K562 (cell line): ENCODE results near the gene NCCRP1. TPM values are rescaled to one million over a fixed set of nuclear protein-coding genes. Genes with fewer than 3 reads are reported as not detected.
"Not testable (repeated sequence)": the region's sequence is repeated elsewhere in the genome, so short reads cannot be mapped to it uniquely, and the experiment has no call there.

Experiments used
- ATAC-seq: fragments of 200-7000 bp; cut with Tn5 transposase; 3 replicates; pipeline ENCODE4 v1.9.1; 2020; ENCODE audit warnings: moderate library complexity
- BruUV-seq: library from RNA; stranded (reverse); fragments of 400-500 nt; replicated peaks from 2 replicates; lab custom pipeline; 2021; lab: Mats Ljungman, UMichigan
- CTCF ChIA-PET: fragments of 300-600 bp; formaldehyde crosslinking; extraction: SDS; loops from one replicate; lab custom pipeline; 2021; ENCODE audit warnings: low intra/inter-chr PET ratio; lab: Yijun Ruan, JAX
- POLR2A ChIA-PET: fragments of 300-600, 350-650 bp; sonication (Branson Sonifier 250); formaldehyde crosslinking; extraction: SDS; loops from one replicate; lab custom pipeline; 2021; ENCODE audit warnings: antibody characterized with exemption, inconsistent platforms; lab: Yijun Ruan, JAX
- DNase-seq, 4 experiments: peaks; one replicate each; pipeline versions ENCODE4 v3.0.0 to v3.0.0-alpha.2; 2011 to 2018; ENCODE audit warnings: low spot score in 3 of 4, mixed read lengths in 3 of 4; ENCODE audit errors: extremely low read depth in 1 of 4
- FAIRE-seq: peaks from 2 replicates; lab custom pipeline; 2011; peaks lifted over from hg19 to GRCh38; lab: Jason Lieb, UNC
- H2AFZ ChIP-seq: 2 replicates; pipeline ENCODE4 v1.6.0; 2011; ENCODE audit warnings: low read depth, low read length, control low read depth, inconsistent platforms
- H3K27ac ChIP-seq: fragments of 200-600 bp; 3 replicates; pipeline ENCODE4 v1.8.0; 2011; ENCODE audit warnings: low read depth, mild to moderate bottlenecking, control low read depth, inconsistent platforms, low read length, moderate library complexity, mixed read lengths; ENCODE audit errors: extremely low read depth
- H3K27me3 ChIP-seq, 2 experiments: fragments of 300-600 bp in 1 of 2; 2 replicates in 1 of 2; 3 replicates in 1 of 2; pipeline versions ENCODE4 v1.6.0 to v1.8.0; 2011; ENCODE audit warnings: inconsistent platforms in 2 of 2, low read length in 2 of 2, mild to moderate bottlenecking in 1 of 2, mixed read lengths in 1 of 2, moderate library complexity in 1 of 2; ENCODE audit not compliant: control insufficient read depth in 2 of 2, insufficient read depth in 2 of 2
- H3K36me3 ChIP-seq: fragments of 300-600 bp; 3 replicates; pipeline ENCODE4 v1.8.0; 2011; ENCODE audit warnings: mild to moderate bottlenecking, low read length, inconsistent platforms; ENCODE audit not compliant: control insufficient read depth, insufficient read depth
- H3K4me1 ChIP-seq, 2 experiments: fragments of 200-600 bp in 1 of 2; replicated peaks in 1 of 2; 2 replicates in 1 of 2; 3 replicates in 1 of 2; pipeline versions ENCODE4 v1.5.1 to v1.8.0; 2011; ENCODE audit warnings: inconsistent platforms in 2 of 2, low read length in 2 of 2, mild to moderate bottlenecking in 1 of 2, mixed read lengths in 1 of 2, moderate library complexity in 1 of 2; ENCODE audit not compliant: control insufficient read depth in 2 of 2, insufficient read depth in 2 of 2
- H3K4me2 ChIP-seq: 2 replicates; pipeline ENCODE4 v1.6.1; 2011; ENCODE audit warnings: low read length, control low read depth, inconsistent platforms, mixed read lengths; ENCODE audit not compliant: insufficient read depth
- H3K4me3 ChIP-seq: fragments of 200-600 bp; sonication (generic), shearing (Covaris generic); 2 replicates; pipeline ENCODE4 v1.5.1; 2016; ENCODE audit warnings: control low read depth, inconsistent platforms
- H3K79me2 ChIP-seq: fragments of 200-600 bp; 3 replicates; pipeline ENCODE4 v1.8.0; 2011; ENCODE audit warnings: low read length, inconsistent platforms; ENCODE audit not compliant: control insufficient read depth, insufficient read depth
- H3K9ac ChIP-seq, 2 experiments: 2 replicates each; pipeline versions ENCODE4 v1.6.0 to v1.6.1; 2011; ENCODE audit warnings: low read depth in 2 of 2, low read length in 2 of 2, control low read depth in 1 of 2, inconsistent platforms in 1 of 2, mild to moderate bottlenecking in 1 of 2, mixed read lengths in 1 of 2; ENCODE audit not compliant: insufficient read depth in 1 of 2
- H3K9me1 ChIP-seq: one replicate; pipeline ENCODE4 v1.6.0; 2011; ENCODE audit warnings: inconsistent platforms, mild to moderate bottlenecking, low read length, moderate library complexity; ENCODE audit not compliant: control insufficient read depth, insufficient read depth
- H3K9me3 ChIP-seq: replicated peaks from 2 replicates; pipeline ENCODE4 v1.5.1; 2011; ENCODE audit warnings: low read depth, low read length, inconsistent platforms; ENCODE audit not compliant: control insufficient read depth, insufficient read depth
- H4K20me1 ChIP-seq: replicated peaks from 2 replicates; pipeline ENCODE4 v1.6.1; 2011; ENCODE audit warnings: low read length, inconsistent platforms, mixed read lengths; ENCODE audit not compliant: control insufficient read depth, insufficient read depth
- BRF1 ChIP-seq: IDR thresholded peaks from 3 replicates; pipeline ENCODE4 v1.6.1; 2011; ENCODE audit warnings: borderline replicate concordance, mild to moderate bottlenecking; ENCODE audit not compliant: insufficient read length; ENCODE audit errors: extremely low read depth
- CAMTA2 ChIP-seq: fragments of 250-450 bp; sonication (Bioruptor Pico); conservative IDR thresholded peaks from 2 replicates; pipeline ENCODE4 v1.5.1; 2022
- HIVEP1 ChIP-seq: fragments of 250-450 bp; sonication (Bioruptor Pico); IDR thresholded peaks from 2 replicates; pipeline ENCODE4 v1.4.0; 2020; ENCODE audit warnings: mild to moderate bottlenecking
- HLTF ChIP-seq: fragments of 450-650 bp; IDR thresholded peaks from 2 replicates; pipeline ENCODE4 v1.6.1; 2016
- KLF16 ChIP-seq: IDR thresholded peaks from 2 replicates; pipeline ENCODE4 v1.6.1; 2016; ENCODE audit warnings: antibody characterized with exemption
- MTA3 ChIP-seq: fragments of 450-650 bp; formaldehyde crosslinking; IDR thresholded peaks from 2 replicates; pipeline ENCODE4 v1.6.1; 2017; ENCODE audit warnings: mild to moderate bottlenecking, borderline replicate concordance
- NCOA1 ChIP-seq: fragments of 450-650 bp; IDR thresholded peaks from 2 replicates; pipeline ENCODE4 v1.6.1; 2016; ENCODE audit warnings: low read depth
- PCBP2 ChIP-seq: fragments of 200-400 bp; formaldehyde crosslinking; IDR thresholded peaks from 2 replicates; pipeline ENCODE4 v1.6.1; 2018; ENCODE audit warnings: low read length, low read depth, mild to moderate bottlenecking, moderate library complexity; ENCODE audit not compliant: poor library complexity, severe bottlenecking
- PTBP1 ChIP-seq: fragments of 200-400 bp; formaldehyde crosslinking; IDR thresholded peaks from 2 replicates; pipeline ENCODE4 v1.6.1; 2017; ENCODE audit warnings: low read depth, low read length
- RUNX1 ChIP-seq: sonication (generic); IDR thresholded peaks from 2 replicates; pipeline ENCODE4 v1.6.1; 2016; ENCODE audit warnings: antibody characterized with exemption, low read depth
- SP2 ChIP-seq: IDR thresholded peaks from 2 replicates; pipeline ENCODE4 v1.6.1; 2011; ENCODE audit warnings: mild to moderate bottlenecking, low read depth, low read length, moderate library complexity; ENCODE audit not compliant: poor library complexity, severe bottlenecking; ENCODE audit errors: extremely low read depth
- TGIF2 ChIP-seq: sonication (generic); formaldehyde crosslinking; IDR thresholded peaks from 2 replicates; pipeline ENCODE4 v1.8.1; 2022; ENCODE audit warnings: mild to moderate bottlenecking, missing genetic modification reagents, moderate library complexity
- XRCC3 ChIP-seq: fragments of 450-650 bp; IDR thresholded peaks from 2 replicates; pipeline ENCODE4 v1.6.1; 2017; ENCODE audit warnings: mild to moderate bottlenecking, moderate library complexity
- YY1 ChIP-seq, 3 experiments: IDR thresholded peaks; 2 replicates each; pipeline ENCODE4 v1.6.1; 2011; ENCODE audit warnings: low read length in 2 of 3, mild to moderate bottlenecking in 2 of 3, moderate library complexity in 2 of 3, borderline replicate concordance in 1 of 3, control low read depth in 1 of 3, low read depth in 1 of 3; ENCODE audit not compliant: insufficient read depth in 3 of 3, insufficient replicate concordance in 2 of 3, control insufficient read depth in 1 of 3, insufficient read length in 1 of 3; ENCODE audit errors: extremely low read depth in 1 of 3
- ZFP1 ChIP-seq: fragments of 450-650 bp; formaldehyde crosslinking; IDR thresholded peaks from 2 replicates; pipeline ENCODE4 v1.4.0; 2020; ENCODE audit warnings: mild to moderate bottlenecking, mixed read lengths
- ZNF134 ChIP-seq: fragments of 250-450 bp; sonication (Bioruptor Pico); conservative IDR thresholded peaks from 2 replicates; pipeline ENCODE4 v1.4.0; 2020
- ZNF77 ChIP-seq: fragments of 250-450 bp; sonication (Bioruptor Pico); IDR thresholded peaks from 2 replicates; pipeline ENCODE4 v1.5.0; 2020
- WGBS: fragments of 100-300 bp; shearing (Covaris generic); methylation state at CpG from one replicate; pipeline ENCODE4 v1.1.6; 2016; ENCODE audit warnings: low coverage, mixed read lengths; ENCODE audit not compliant: insufficient coverage; ENCODE audit errors: missing lambda C conversion rate; 5-methylcytosine and 5-hydroxymethylcytosine counted together
- in situ Hi-C: fragments of 300-500 bp; cut with MboI; formaldehyde crosslinking; loops from 4 replicates; pipeline ENCODE4 v1.15.0; 2018; ENCODE audit warnings: inconsistent platforms, mixed read lengths
- intact Hi-C: fragments of 100-400 bp; cut with micrococcal nuclease; formaldehyde crosslinking; loops from 2 replicates; pipeline ENCODE4 v1.14.2; 2022
- polyA plus RNA-seq, 8 experiments: library from polyadenylated mRNA; depleted of rRNA in 4 of 8; stranded (reverse) in 5 of 8; unstranded in 3 of 8; fragments of >200 nt; fragmentation: Nextera tagmentation in 2 of 8; fragmentation: Illumina TruSeq in 1 of 8; extraction: Ambion mirVana in 2 of 8; extraction: Trizol in 1 of 8; gene quantifications; 2 replicates each; pipeline versions ENCODE4 v1.2.1 to v1.2.3, GENCODE V29; 2011 to 2014; ENCODE audit warnings: inconsistent platforms in 1 of 8, missing spikeins in 1 of 8
- total RNA-seq, 7 experiments: library from RNA; depleted of rRNA in 6 of 7; stranded (reverse); fragments of >200 nt in 6 of 7; fragmentation: Illumina TruSeq in 2 of 7; extraction: Trizol in 2 of 7; gene quantifications; 2 replicates each; pipeline versions ENCODE4 v1.2.1 to v1.2.3, GENCODE V29; 2011 to 2021; ENCODE audit warnings: low replicate concordance in 1 of 7
- TF ChIP-seq, protein P1 (sequence below): sonication (generic); formaldehyde crosslinking; IDR thresholded peaks from 2 replicates; pipeline ENCODE4 v1.8.0; 2023; ENCODE audit warnings: mild to moderate bottlenecking, missing genetic modification reagents

The NCCRP1 gene
- total and polyA plus RNA-seq, 9 of the 15 experiments (the other 6 are each of a cell fraction or from before 2014, with no cell fraction given) = 0.05 TPM; not detected in 8

DNA sequence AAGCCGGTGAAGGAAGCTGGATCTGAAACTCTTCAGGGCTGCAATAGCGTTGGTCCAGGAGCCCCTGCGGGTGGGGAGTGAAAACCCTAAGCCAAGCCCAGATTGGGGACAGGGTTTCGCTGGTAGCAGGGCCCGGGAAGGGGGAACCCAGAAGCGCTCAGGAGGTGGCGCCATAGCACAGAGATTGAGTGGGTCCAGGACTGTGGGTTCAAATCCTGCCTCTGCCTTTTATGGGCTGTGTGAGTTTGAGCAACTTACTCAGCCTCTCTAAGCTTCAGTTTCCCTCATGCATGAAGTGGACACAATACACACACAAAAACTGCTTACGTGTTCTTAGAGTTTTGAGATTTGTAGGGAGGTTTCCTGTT is 15.6 kb downstream of the NCCRP1 start (continued):
- TF ChIP-seq, protein P1, sequence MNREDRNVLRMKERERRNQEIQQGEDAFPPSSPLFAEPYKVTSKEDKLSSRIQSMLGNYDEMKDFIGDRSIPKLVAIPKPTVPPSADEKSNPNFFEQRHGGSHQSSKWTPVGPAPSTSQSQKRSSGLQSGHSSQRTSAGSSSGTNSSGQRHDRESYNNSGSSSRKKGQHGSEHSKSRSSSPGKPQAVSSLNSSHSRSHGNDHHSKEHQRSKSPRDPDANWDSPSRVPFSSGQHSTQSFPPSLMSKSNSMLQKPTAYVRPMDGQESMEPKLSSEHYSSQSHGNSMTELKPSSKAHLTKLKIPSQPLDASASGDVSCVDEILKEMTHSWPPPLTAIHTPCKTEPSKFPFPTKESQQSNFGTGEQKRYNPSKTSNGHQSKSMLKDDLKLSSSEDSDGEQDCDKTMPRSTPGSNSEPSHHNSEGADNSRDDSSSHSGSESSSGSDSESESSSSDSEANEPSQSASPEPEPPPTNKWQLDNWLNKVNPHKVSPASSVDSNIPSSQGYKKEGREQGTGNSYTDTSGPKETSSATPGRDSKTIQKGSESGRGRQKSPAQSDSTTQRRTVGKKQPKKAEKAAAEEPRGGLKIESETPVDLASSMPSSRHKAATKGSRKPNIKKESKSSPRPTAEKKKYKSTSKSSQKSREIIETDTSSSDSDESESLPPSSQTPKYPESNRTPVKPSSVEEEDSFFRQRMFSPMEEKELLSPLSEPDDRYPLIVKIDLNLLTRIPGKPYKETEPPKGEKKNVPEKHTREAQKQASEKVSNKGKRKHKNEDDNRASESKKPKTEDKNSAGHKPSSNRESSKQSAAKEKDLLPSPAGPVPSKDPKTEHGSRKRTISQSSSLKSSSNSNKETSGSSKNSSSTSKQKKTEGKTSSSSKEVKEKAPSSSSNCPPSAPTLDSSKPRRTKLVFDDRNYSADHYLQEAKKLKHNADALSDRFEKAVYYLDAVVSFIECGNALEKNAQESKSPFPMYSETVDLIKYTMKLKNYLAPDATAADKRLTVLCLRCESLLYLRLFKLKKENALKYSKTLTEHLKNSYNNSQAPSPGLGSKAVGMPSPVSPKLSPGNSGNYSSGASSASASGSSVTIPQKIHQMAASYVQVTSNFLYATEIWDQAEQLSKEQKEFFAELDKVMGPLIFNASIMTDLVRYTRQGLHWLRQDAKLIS = no peak
- TF ChIP-seq SP2 (no peak), TGIF2 (CRISPR knock-in tag) (no peak), CAMTA2 (no peak), HLTF (no peak), ZNF77 (CRISPR knock-in tag) (no peak), KLF16 (no peak), BRF1 (no peak), HIVEP1 (no peak), PTBP1 (no peak), PCBP2 (no peak), XRCC3 (no peak), MTA3 (no peak), ZNF134 (CRISPR knock-in tag) (no peak), NCOA1 (no peak), RUNX1 (no peak), YY1 (IDR thresholded peaks at IDR 0.05; ENCODE audit: borderline replicate concordance in 1 of 3, control insufficient read depth in 1 of 3, extremely low read depth in 1 of 3, insufficient read depth in 3 of 3, insufficient read length in 1 of 3, insufficient replicate concordance in 2 of 3, low read depth in 1 of 3, low read length in 2 of 3) (no peak), ZFP1 (CRISPR knock-in tag) (no peak)
- TF ChIP-seq, all 486 proteins: peak for 35

DNA sequence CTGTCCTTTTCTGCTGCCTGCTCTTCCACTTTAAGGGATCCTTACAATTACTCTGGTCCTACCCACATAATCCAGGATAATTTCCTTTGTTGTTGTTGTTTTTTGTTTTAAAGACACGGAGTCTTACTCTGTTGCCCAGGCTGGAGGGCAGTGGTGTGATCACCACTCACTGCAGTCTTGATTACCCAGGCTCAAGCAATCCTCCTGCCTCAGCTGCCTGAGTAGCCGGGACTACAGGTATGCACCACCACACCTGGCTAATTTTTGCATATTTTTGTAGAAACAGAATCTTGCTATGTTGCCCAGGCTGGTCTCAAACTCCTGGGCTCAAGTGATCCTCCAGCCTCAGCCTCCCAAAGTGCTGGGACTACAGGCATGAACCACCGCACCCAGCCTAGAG is 18.6 kb downstream of the NCCRP1 start:
- H3K4me2 ChIP-seq, CTCF ChIA-PET, H3K4me3 ChIP-seq, H2AFZ ChIP-seq, intact Hi-C loops, H3K9me3 ChIP-seq, DNase-seq, H3K9ac ChIP-seq, ATAC-seq, H3K36me3 ChIP-seq, H3K4me1 ChIP-seq, H3K9me1 ChIP-seq, H3K27ac ChIP-seq, BruUV-seq, H4K20me1 ChIP-seq, H3K79me2 ChIP-seq, H3K27me3 ChIP-seq, in situ Hi-C loops, POLR2A ChIA-PET, FAIRE-seq: not testable (repeated sequence)
- WGBS = 7% methylated on average over 3 of the region's 3 CpGs
